B cell (primary cell): ENCODE data around the gene PPP1R27.

Source experiments
- EZH2 ChIP-seq: IDR thresholded peaks from 2 replicates; pipeline ENCODE4 v1.6.1; 2012; ENCODE audit warnings: borderline replicate concordance, low read depth, mild to moderate bottlenecking, moderate library complexity, low read length; ENCODE audit not compliant: insufficient read depth, poor library complexity, severe bottlenecking
- TF ChIP-seq, protein P1 (sequence below): fragments of 200-600 bp; IDR thresholded peaks from one replicate; pipeline ENCODE4 v1.8.0; 2022; ENCODE audit warnings: antibody characterized with exemption, mild to moderate bottlenecking

DNA sequence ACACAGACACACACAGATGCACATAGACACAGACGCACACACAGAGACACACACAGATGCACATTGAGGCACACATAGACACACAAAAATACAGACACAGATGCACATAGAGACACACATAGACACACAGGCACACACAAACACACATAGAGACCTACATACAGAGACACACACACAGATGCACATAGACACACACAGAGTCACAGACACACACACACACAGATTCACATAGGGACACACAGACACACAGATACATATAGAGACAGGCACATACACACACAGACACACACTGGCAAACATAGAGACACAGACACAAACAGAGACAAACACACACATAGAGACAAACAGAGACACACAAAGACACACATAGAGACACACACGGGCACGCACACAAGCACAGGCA is 40.8 kb downstream of the PPP1R27 start:
- TF ChIP-seq, protein P1, sequence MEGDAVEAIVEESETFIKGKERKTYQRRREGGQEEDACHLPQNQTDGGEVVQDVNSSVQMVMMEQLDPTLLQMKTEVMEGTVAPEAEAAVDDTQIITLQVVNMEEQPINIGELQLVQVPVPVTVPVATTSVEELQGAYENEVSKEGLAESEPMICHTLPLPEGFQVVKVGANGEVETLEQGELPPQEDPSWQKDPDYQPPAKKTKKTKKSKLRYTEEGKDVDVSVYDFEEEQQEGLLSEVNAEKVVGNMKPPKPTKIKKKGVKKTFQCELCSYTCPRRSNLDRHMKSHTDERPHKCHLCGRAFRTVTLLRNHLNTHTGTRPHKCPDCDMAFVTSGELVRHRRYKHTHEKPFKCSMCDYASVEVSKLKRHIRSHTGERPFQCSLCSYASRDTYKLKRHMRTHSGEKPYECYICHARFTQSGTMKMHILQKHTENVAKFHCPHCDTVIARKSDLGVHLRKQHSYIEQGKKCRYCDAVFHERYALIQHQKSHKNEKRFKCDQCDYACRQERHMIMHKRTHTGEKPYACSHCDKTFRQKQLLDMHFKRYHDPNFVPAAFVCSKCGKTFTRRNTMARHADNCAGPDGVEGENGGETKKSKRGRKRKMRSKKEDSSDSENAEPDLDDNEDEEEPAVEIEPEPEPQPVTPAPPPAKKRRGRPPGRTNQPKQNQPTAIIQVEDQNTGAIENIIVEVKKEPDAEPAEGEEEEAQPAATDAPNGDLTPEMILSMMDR, result no peak
- TF ChIP-seq EZH2, result no peak
